Astrocyte (in vitro differentiated cells and primary cell): ENCODE data around the gene WDR11. TPM values are rescaled to one million over a fixed set of nuclear protein-coding genes. Genes with fewer than 3 reads are reported as not detected.
"Not testable (repeated sequence)": the region's sequence is repeated elsewhere in the genome, so short reads cannot be mapped to it uniquely, and the experiment has no call there.

Experiments used
- DNase-seq: peaks from one replicate; pipeline ENCODE4 v3.0.0-alpha.2; 2010; ENCODE audit warnings: low read depth
- FAIRE-seq: peaks from 2 replicates; lab custom pipeline; 2011; peaks lifted over from hg19 to GRCh38; lab: Jason Lieb, UNC
- H2AFZ ChIP-seq: 2 replicates; pipeline ENCODE4 v1.6.0; 2012; ENCODE audit warnings: low read depth, low read length, inconsistent platforms
- H3K27ac ChIP-seq: 2 replicates; pipeline ENCODE4 v1.5.1; 2011; ENCODE audit warnings: low read depth, low read length, inconsistent platforms
- H3K27me3 ChIP-seq: 2 replicates; pipeline ENCODE4 v1.6.0; 2011; ENCODE audit warnings: low read length, inconsistent platforms; ENCODE audit not compliant: insufficient read depth
- H3K36me3 ChIP-seq: 2 replicates; pipeline ENCODE4 v1.5.1; 2011; ENCODE audit warnings: low read length, inconsistent platforms; ENCODE audit not compliant: insufficient read depth
- H3K4me1 ChIP-seq: 2 replicates; pipeline ENCODE4 v1.5.1; 2011; ENCODE audit warnings: low read length, inconsistent platforms; ENCODE audit not compliant: insufficient read depth
- H3K4me2 ChIP-seq: 2 replicates; pipeline ENCODE4 v1.6.0; 2012; ENCODE audit warnings: low read length, inconsistent platforms
- H3K4me3 ChIP-seq: 2 replicates; pipeline ENCODE4 v1.5.1; 2011; ENCODE audit warnings: low read depth, mild to moderate bottlenecking, low read length, inconsistent platforms; ENCODE audit not compliant: insufficient read depth
- H3K79me2 ChIP-seq: 2 replicates; pipeline ENCODE4 v1.6.0; 2012; ENCODE audit warnings: mild to moderate bottlenecking, low read length, inconsistent platforms; ENCODE audit not compliant: insufficient read depth
- H3K9ac ChIP-seq: 2 replicates; pipeline ENCODE4 v1.6.0; 2012; ENCODE audit warnings: mild to moderate bottlenecking, low read length, inconsistent platforms
- H3K9me3 ChIP-seq: 2 replicates; pipeline ENCODE4 v1.5.1; 2012; ENCODE audit warnings: low read depth, mild to moderate bottlenecking, low read length, inconsistent platforms; ENCODE audit not compliant: insufficient read depth
- H4K20me1 ChIP-seq: 2 replicates; pipeline ENCODE4 v1.6.0; 2012; ENCODE audit warnings: low read length, inconsistent platforms; ENCODE audit not compliant: insufficient read depth
- H3K27ac Mint-ChIP-seq: one replicate; pipeline ENCODE4 v1.8.0; 2021; ENCODE audit warnings: mild to moderate bottlenecking, mixed read lengths; ENCODE audit not compliant: unreplicated experiment
- H3K27me3 Mint-ChIP-seq: one replicate; pipeline ENCODE4 v1.8.0; 2021; ENCODE audit warnings: low read depth, mixed read lengths; ENCODE audit not compliant: unreplicated experiment
- H3K36me3 Mint-ChIP-seq: one replicate; pipeline ENCODE4 v1.8.0; 2021; ENCODE audit warnings: low read depth, mixed read lengths; ENCODE audit not compliant: unreplicated experiment
- H3K4me1 Mint-ChIP-seq: one replicate; pipeline ENCODE4 v1.8.0; 2021; ENCODE audit warnings: low read depth, mixed read lengths; ENCODE audit not compliant: unreplicated experiment
- H3K4me3 Mint-ChIP-seq: one replicate; pipeline ENCODE4 v1.8.0; 2021; ENCODE audit warnings: mild to moderate bottlenecking, moderate library complexity, mixed read lengths; ENCODE audit not compliant: unreplicated experiment
- H3K9me3 Mint-ChIP-seq: one replicate; pipeline ENCODE4 v1.8.0; 2021; ENCODE audit warnings: mild to moderate bottlenecking, mixed read lengths; ENCODE audit not compliant: unreplicated experiment
- EZH2 ChIP-seq: IDR thresholded peaks from 2 replicates; pipeline ENCODE4 v1.6.1; 2012; ENCODE audit warnings: mild to moderate bottlenecking, low read length, inconsistent platforms; ENCODE audit not compliant: insufficient read depth
- total RNA-seq: library from RNA; stranded (reverse); gene quantifications from 2 replicates; pipeline ENCODE4 v1.2.1, GENCODE V29; 2021
- TF ChIP-seq, protein P1 (sequence below): IDR thresholded peaks from 2 replicates; pipeline ENCODE4 v1.5.1; 2011; ENCODE audit warnings: low read depth, mild to moderate bottlenecking, inconsistent platforms, low read length, moderate library complexity; ENCODE audit not compliant: insufficient read depth

The WDR11 gene
- total RNA-seq, 1 donor from 2014 or later, result 55.8 TPM

DNA sequence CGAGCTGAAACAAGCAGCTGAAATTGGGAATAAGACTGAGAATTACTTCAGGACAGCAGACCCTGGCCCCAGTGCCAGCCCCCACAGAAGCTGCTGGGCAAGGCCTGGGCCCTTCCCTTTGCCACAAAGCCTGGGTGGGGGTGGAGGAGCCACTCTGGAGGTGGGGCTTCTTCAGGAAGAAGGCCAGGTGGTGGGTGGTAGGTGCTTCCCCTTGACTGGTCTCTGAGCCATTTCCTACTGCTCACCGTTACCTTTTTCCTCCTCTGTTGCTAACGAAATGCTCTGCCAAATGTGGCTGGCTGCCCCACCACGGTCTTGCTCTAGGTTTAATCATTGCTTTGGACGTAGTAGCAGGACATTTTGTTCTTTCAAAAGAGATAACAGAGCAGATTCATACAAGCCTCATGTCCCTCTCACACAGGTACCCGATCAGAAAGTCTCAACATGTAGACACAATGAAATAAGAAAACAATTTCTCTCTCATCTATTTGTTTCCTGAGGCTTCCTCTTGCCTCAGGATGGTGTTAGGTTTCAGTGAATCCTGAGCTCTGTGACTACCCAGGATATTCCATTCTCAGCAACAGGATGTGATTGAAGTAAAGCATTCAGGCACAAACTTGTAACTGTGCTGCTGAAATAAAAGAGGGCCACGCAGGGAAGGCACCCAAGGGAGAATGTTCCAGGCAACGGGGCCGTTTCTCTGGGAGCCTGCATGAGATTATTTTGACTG lies 66.5 kb downstream of the WDR11 start:
- Mint-ChIP-seq H3K36me3 (no peaks in the 10 kb centered on the region), H3K27ac (no peak overlapping the region), H3K4me1 (no peaks in the 10 kb centered on the region), H3K4me3 (no peak overlapping the region), H3K9me3 (peaks cover 8% of the 10 kb centered on the region), H3K27me3 (no peaks in the 10 kb centered on the region)
- no peak overlapping the region for H3K4me3 ChIP-seq
- no peak overlapping the region for H3K27ac ChIP-seq
- TF ChIP-seq EZH2, result no peak
- TF ChIP-seq, protein P1, sequence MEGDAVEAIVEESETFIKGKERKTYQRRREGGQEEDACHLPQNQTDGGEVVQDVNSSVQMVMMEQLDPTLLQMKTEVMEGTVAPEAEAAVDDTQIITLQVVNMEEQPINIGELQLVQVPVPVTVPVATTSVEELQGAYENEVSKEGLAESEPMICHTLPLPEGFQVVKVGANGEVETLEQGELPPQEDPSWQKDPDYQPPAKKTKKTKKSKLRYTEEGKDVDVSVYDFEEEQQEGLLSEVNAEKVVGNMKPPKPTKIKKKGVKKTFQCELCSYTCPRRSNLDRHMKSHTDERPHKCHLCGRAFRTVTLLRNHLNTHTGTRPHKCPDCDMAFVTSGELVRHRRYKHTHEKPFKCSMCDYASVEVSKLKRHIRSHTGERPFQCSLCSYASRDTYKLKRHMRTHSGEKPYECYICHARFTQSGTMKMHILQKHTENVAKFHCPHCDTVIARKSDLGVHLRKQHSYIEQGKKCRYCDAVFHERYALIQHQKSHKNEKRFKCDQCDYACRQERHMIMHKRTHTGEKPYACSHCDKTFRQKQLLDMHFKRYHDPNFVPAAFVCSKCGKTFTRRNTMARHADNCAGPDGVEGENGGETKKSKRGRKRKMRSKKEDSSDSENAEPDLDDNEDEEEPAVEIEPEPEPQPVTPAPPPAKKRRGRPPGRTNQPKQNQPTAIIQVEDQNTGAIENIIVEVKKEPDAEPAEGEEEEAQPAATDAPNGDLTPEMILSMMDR, result no peak
- H3K79me2 ChIP-seq, result no peaks in the 10 kb centered on the region
- H3K36me3 ChIP-seq, result no peaks in the 10 kb centered on the region
- FAIRE-seq (no peak), DNase-seq (no peak)
- peaks cover 6% of the 10 kb centered on the region for H3K9me3 ChIP-seq
- H3K27me3 ChIP-seq, result no peaks in the 10 kb centered on the region
- H3K4me1 ChIP-seq, result no peaks in the 10 kb centered on the region
- H2AFZ ChIP-seq, result no peak overlapping the region
- no peak overlapping the region for H3K4me2 ChIP-seq
- H4K20me1 ChIP-seq, result no peaks in the 10 kb centered on the region
- H3K9ac ChIP-seq, result no peak overlapping the region

DNA sequence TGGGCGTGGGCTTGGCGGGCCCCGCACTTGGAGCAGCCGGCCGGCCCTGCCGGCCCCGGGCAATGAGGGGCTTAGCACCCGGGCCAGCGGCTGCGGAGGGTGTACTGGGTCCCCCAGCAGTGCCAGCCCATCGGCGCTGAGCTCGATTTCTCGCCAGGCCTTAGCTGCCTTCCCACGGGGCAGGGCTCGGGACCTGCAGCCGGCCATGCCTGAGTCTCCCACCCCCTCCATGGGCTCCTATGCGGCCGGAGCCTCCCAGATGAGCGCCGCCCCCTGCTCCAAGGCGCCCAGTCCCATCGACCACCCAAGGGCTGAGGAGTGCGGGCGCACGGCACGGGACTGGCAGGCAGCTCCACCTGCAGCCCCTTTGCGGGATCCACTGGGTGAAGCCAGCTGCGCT lies 72.7 kb downstream of the WDR11 start:
- not testable (repeated sequence) for H3K27ac ChIP-seq, H3K9me3 Mint-ChIP-seq, H3K79me2 ChIP-seq, H3K27ac Mint-ChIP-seq, H3K4me3 ChIP-seq, H4K20me1 ChIP-seq, FAIRE-seq, DNase-seq, H3K36me3 ChIP-seq, H3K4me1 ChIP-seq, H3K4me2 ChIP-seq, H3K27me3 ChIP-seq, H3K9me3 ChIP-seq, H3K36me3 Mint-ChIP-seq, H3K4me1 Mint-ChIP-seq, H3K4me3 Mint-ChIP-seq, H2AFZ ChIP-seq, H3K9ac ChIP-seq
- peaks cover 11% of the 10 kb centered on the region for H3K27me3 Mint-ChIP-seq

DNA sequence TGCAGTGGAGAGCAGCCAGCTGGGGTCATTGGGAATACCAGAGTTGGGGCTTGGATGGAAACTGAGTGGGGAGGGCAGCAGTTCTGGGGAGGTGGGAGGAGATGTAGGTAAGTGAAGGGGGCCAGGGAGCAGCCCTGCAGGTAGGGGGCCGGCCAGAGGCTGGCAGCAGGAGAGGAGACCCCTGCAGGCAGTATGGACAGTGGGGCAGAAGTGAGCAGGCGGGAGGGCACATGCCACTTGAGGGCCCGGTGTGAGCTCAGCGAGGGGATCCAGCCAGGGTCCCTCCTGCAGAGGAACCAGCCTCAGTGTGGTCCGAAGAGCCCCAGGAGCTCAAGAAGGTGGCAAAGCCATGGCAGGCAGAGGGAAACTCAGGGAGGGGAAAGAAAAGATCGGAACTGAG lies 75.4 kb downstream of the WDR11 start:
- H3K36me3 ChIP-seq, result no peaks in the 10 kb centered on the region
- H2AFZ ChIP-seq, result no peak overlapping the region
- H3K9ac ChIP-seq, result no peak overlapping the region
- FAIRE-seq (no peak), DNase-seq (no peak)
- H3K79me2 ChIP-seq, result no peaks in the 10 kb centered on the region
- no peaks in the 10 kb centered on the region for H4K20me1 ChIP-seq
- no peaks in the 10 kb centered on the region for H3K9me3 ChIP-seq
- Mint-ChIP-seq H3K27ac (no peak overlapping the region), H3K27me3 (peaks cover 17% of the 10 kb centered on the region), H3K9me3 (peaks cover 4% of the 10 kb centered on the region), H3K36me3 (peaks cover 4% of the 10 kb centered on the region), H3K4me3 (no peak overlapping the region), H3K4me1 (no peaks in the 10 kb centered on the region)
- TF ChIP-seq EZH2, result no peak
- TF ChIP-seq, protein P1, result no peak
- H3K27ac ChIP-seq, result no peak overlapping the region
- H3K4me2 ChIP-seq, result no peak overlapping the region
- H3K4me3 ChIP-seq, result no peak overlapping the region
- H3K4me1 ChIP-seq, result no peaks in the 10 kb centered on the region
- H3K27me3 ChIP-seq, result peaks cover 2% of the 10 kb centered on the region
